H1 (cell line): ENCODE results near the gene CFAP54. TPM values are rescaled to one million over a fixed set of nuclear protein-coding genes. Genes with fewer than 3 reads are reported as not detected.

ENCODE experiments used
- CTCF ChIA-PET: fragments of 300-600 bp; sonication (Branson Sonifier 250); formaldehyde crosslinking; loops from one replicate; lab custom pipeline; 2021; ENCODE audit not compliant: partially characterized antibody; lab: Charles Lee
- POLR2A ChIA-PET: fragments of 300-600 bp; sonication (Branson Sonifier 250); formaldehyde crosslinking; loops from one replicate; lab custom pipeline; 2021; ENCODE audit warnings: inconsistent platforms; ENCODE audit not compliant: partially characterized antibody; lab: Charles Lee
- DNase-seq, 2 experiments: peaks; one replicate each; pipeline versions ENCODE4 v3.0.0 to v3.0.0-alpha.2; 2010 to 2022; ENCODE audit warnings: low spot score in 2 of 2, low read depth in 1 of 2, mixed read lengths in 1 of 2
- FAIRE-seq: peaks from 2 replicates; lab custom pipeline; 2011; peaks lifted over from hg19 to GRCh38; lab: Jason Lieb, UNC
- H2AFZ ChIP-seq: 2 replicates; pipeline ENCODE4 v1.8.1; 2012; ENCODE audit warnings: low read length, inconsistent platforms
- H2AK5ac ChIP-seq: 2 replicates; pipeline ENCODE4 v1.6.1; 2013; ENCODE audit warnings: low read depth, low read length
- H2BK120ac ChIP-seq: replicated peaks from 2 replicates; pipeline ENCODE3; 2013; ENCODE audit warnings: low read depth, low read length, inconsistent platforms
- H2BK12ac ChIP-seq: 2 replicates; pipeline ENCODE4 v1.6.1; 2013; ENCODE audit warnings: low read depth, low read length
- H2BK15ac ChIP-seq: 2 replicates; pipeline ENCODE4 v1.6.1; 2013; ENCODE audit warnings: low read length
- H2BK20ac ChIP-seq: 2 replicates; pipeline ENCODE4 v1.6.1; 2013; ENCODE audit warnings: low read length
- H2BK5ac ChIP-seq: 2 replicates; pipeline ENCODE4 v1.6.1; 2013; ENCODE audit warnings: low read depth, low read length
- H3K14ac ChIP-seq: 2 replicates; pipeline ENCODE4 v1.6.1; 2013; ENCODE audit warnings: inconsistent platforms; ENCODE audit not compliant: insufficient read length
- H3K18ac ChIP-seq: 2 replicates; pipeline ENCODE4 v1.6.1; 2013; ENCODE audit warnings: low read length; ENCODE audit errors: extremely low read depth
- H3K23ac ChIP-seq: 2 replicates; pipeline ENCODE4 v1.6.1; 2013; ENCODE audit warnings: inconsistent platforms; ENCODE audit not compliant: insufficient read length
- H3K23me2 ChIP-seq: 2 replicates; pipeline ENCODE4 v1.6.1; 2013; ENCODE audit warnings: low read depth, low read length
- H3K27ac ChIP-seq: 2 replicates; pipeline ENCODE4 v1.6.1; 2011; ENCODE audit warnings: low read depth, low read length, inconsistent platforms
- H3K27me3 ChIP-seq, 4 experiments: replicated peaks in 1 of 4; 1 replicate in 1 of 4; 2 replicates in 3 of 4; pipeline versions ENCODE4 v1.6.1 to v1.8.1; 2011 to 2013; ENCODE audit warnings: low read length in 3 of 4, mild to moderate bottlenecking in 3 of 4, inconsistent platforms in 2 of 4, mixed read lengths in 2 of 4, moderate library complexity in 1 of 4; ENCODE audit not compliant: control insufficient read depth in 3 of 4, insufficient read depth in 3 of 4; ENCODE audit errors: extremely low read depth in 1 of 4
- H3K36me3 ChIP-seq, 4 experiments: 2 replicates each; pipeline versions ENCODE4 v1.6.1 to v1.8.1; 2011 to 2013; ENCODE audit warnings: mild to moderate bottlenecking in 4 of 4, low read length in 3 of 4, moderate library complexity in 2 of 4, control low read depth in 1 of 4, inconsistent platforms in 1 of 4; ENCODE audit not compliant: insufficient read depth in 4 of 4, control insufficient read depth in 2 of 4
- H3K4ac ChIP-seq: replicated peaks from 2 replicates; pipeline ENCODE3; 2013; ENCODE audit warnings: low read length, low read depth, mixed read lengths, inconsistent platforms; ENCODE audit not compliant: insufficient read length
- H3K4me1 ChIP-seq, 4 experiments: replicated peaks in 1 of 4; 1 replicate in 1 of 4; 2 replicates in 3 of 4; pipeline versions ENCODE4 v1.6.1 to v1.8.1; 2011 to 2013; ENCODE audit warnings: low read length in 3 of 4, inconsistent platforms in 2 of 4, mixed read lengths in 1 of 4; ENCODE audit not compliant: insufficient read depth in 4 of 4, control insufficient read depth in 3 of 4
- H3K4me2 ChIP-seq, 2 experiments: 2 replicates each; pipeline versions ENCODE4 v1.6.1 to v1.8.1; 2011 to 2013; ENCODE audit warnings: low read depth in 2 of 2, low read length in 2 of 2, control low read depth in 1 of 2, inconsistent platforms in 1 of 2, mild to moderate bottlenecking in 1 of 2; ENCODE audit not compliant: insufficient read depth in 1 of 2
- H3K4me3 ChIP-seq, 4 experiments: fragments of 200-600, 300-600 bp in 1 of 4; sonication (generic), shearing (Covaris generic), sonication (Bioruptor Twin) in 1 of 4; 2 replicates each; pipeline versions ENCODE4 v1.5.1 to v1.8.1; 2011 to 2016; ENCODE audit warnings: low read length in 4 of 4, low read depth in 3 of 4, control low read depth in 2 of 4, inconsistent platforms in 2 of 4, mild to moderate bottlenecking in 2 of 4, mixed read lengths in 1 of 4, moderate library complexity in 1 of 4; ENCODE audit not compliant: insufficient read depth in 2 of 4; ENCODE audit errors: extremely low read depth in 1 of 4
- H3K56ac ChIP-seq: replicated peaks from 2 replicates; pipeline ENCODE3; 2013; ENCODE audit warnings: low read depth, mild to moderate bottlenecking, mixed read lengths, low read length, inconsistent platforms; ENCODE audit not compliant: insufficient read length
- H3K79me1 ChIP-seq: 2 replicates; pipeline ENCODE4 v1.6.1; 2013; ENCODE audit warnings: low read depth, low read length, control low read depth
- H3K79me2 ChIP-seq, 2 experiments: 2 replicates each; pipeline versions ENCODE4 v1.6.1 to v1.8.1; 2012 to 2013; ENCODE audit warnings: low read length in 2 of 2, mild to moderate bottlenecking in 2 of 2, inconsistent platforms in 1 of 2; ENCODE audit not compliant: insufficient read depth in 2 of 2, control insufficient read depth in 1 of 2
- H3K9ac ChIP-seq, 4 experiments: replicated peaks in 1 of 4; 1 replicate in 1 of 4; 2 replicates in 3 of 4; pipeline versions ENCODE4 v1.6.1 to v1.8.1; 2011 to 2013; ENCODE audit warnings: low read depth in 3 of 4, low read length in 3 of 4, control low read depth in 2 of 4, mild to moderate bottlenecking in 2 of 4, moderate library complexity in 2 of 4, inconsistent platforms in 1 of 4; ENCODE audit errors: extremely low read depth in 1 of 4
- H3K9me3 ChIP-seq, 2 experiments: 2 replicates each; pipeline versions ENCODE4 v1.6.1 to v1.8.1; 2012 to 2013; ENCODE audit warnings: mild to moderate bottlenecking in 2 of 2, moderate library complexity in 2 of 2, control low read depth in 1 of 2, inconsistent platforms in 1 of 2, low read depth in 1 of 2, low read length in 1 of 2, mixed read lengths in 1 of 2; ENCODE audit not compliant: insufficient read depth in 2 of 2
- H4K20me1 ChIP-seq, 2 experiments: replicated peaks in 1 of 2; 2 replicates each; pipeline versions ENCODE3 to v1.8.1; 2011 to 2013; ENCODE audit warnings: inconsistent platforms in 2 of 2, low read length in 2 of 2, mild to moderate bottlenecking in 1 of 2; ENCODE audit not compliant: insufficient read depth in 2 of 2, control insufficient read depth in 1 of 2
- H4K5ac ChIP-seq: 2 replicates; pipeline ENCODE4 v1.6.1; 2013; ENCODE audit warnings: low read length, low read depth, mixed read lengths, inconsistent platforms; ENCODE audit not compliant: insufficient read length
- H4K8ac ChIP-seq: 2 replicates; pipeline ENCODE4 v1.8.0; 2013; ENCODE audit warnings: mild to moderate bottlenecking, moderate library complexity, low read length, inconsistent platforms; ENCODE audit not compliant: insufficient read depth; ENCODE audit errors: extremely low read depth
- H4K91ac ChIP-seq: replicated peaks from 2 replicates; pipeline ENCODE3; 2013; ENCODE audit warnings: low read length, mixed read lengths, inconsistent platforms; ENCODE audit not compliant: insufficient read length
- EZH2 ChIP-seq: fragments of 200-600 bp; sonication (generic); IDR thresholded peaks from 2 replicates; pipeline ENCODE4 v1.7.1; 2012; ENCODE audit warnings: low read depth, mild to moderate bottlenecking, moderate library complexity, low read length, inconsistent platforms; ENCODE audit not compliant: severe bottlenecking
- TAF1 ChIP-seq: IDR thresholded peaks from 2 replicates; pipeline ENCODE4 v1.6.1; 2011; ENCODE audit warnings: mild to moderate bottlenecking, low read depth, low read length
- WGBS, 2 experiments: shearing (Covaris generic) in 1 of 2; methylation state at CpG; one replicate each; pipeline versions ENCODE4 v1.1.6 to v1.1.7; 2013 to 2015; ENCODE audit warnings: low lambda C conversion rate in 2 of 2, mixed read lengths in 2 of 2, inconsistent platforms in 1 of 2, low coverage in 1 of 2, missing lambda C conversion rate in 1 of 2; ENCODE audit not compliant: insufficient replicate concordance in 2 of 2, insufficient coverage in 1 of 2, insufficient read length in 1 of 2; ENCODE audit errors: extremely low coverage in 1 of 2, missing lambda C conversion rate in 1 of 2; 5-methylcytosine and 5-hydroxymethylcytosine counted together
- polyA plus RNA-seq, 7 experiments: library from polyadenylated mRNA; depleted of rRNA in 3 of 7; stranded (reverse) in 5 of 7; unstranded in 2 of 7; fragments of >200 nt in 5 of 7; fragments of 200-250 nt in 2 of 7; gene quantifications; 1 replicate in 5 of 7; 2 replicates in 1 of 7; 4 replicates in 1 of 7; pipeline versions ENCODE4 v1.2.1 to v1.2.3, GENCODE V29; 2011 to 2013; ENCODE audit warnings: missing spikeins in 2 of 7, mixed read lengths in 2 of 7
- total RNA-seq: library from RNA; stranded (reverse); fragmentation: NEBNext Ultra II Directional; extraction: Animal tissue kit (Norgen Biotek cat#: 25700); gene quantifications from 2 replicates; pipeline ENCODE4 v1.2.1, GENCODE V29; 2021

The CFAP54 gene
- total and polyA plus RNA-seq, 2 of the 8 experiments (the other 6 are each of a cell fraction or from before 2014, with no cell fraction given) = 0.17 to 0.33 TPM

DNA sequence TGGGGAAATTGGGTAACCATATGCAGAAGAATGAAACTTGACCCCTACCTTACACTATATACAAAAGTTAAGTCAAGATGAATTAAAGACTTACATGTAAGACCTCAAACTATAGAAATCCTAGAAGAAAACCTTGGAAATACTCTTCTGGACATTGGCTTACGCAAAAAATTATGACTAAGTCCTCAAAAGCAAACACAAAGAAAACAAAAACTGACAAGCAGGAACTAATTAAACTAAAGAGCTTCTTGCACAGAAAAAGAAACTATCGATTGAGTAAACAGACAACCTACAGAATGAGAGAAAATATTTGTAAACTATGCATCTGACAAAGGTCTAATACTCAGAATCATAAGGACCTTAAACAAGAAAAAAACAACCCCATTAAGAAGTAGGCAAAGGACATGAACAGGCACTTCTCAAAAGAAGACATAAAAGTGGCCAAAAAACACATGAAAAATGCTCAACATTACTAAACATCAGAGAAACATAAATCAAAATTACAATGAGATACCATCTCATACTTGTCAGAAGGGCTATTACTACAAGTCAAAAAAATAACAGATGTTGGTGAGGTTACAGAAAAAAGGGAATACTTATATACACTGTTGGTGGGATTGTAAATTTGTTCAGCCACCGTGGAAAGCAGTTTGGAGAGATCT lies 37.0 kb upstream of the CFAP54 start:
- WGBS, 2 experiments = 90% methylated on average over 3 of the region's 3 CpGs; no CpG with 5 or more reads in 1 of the 2 experiments
- no peaks in the 10 kb centered on the region for H3K36me3 ChIP-seq

More for the DNA sequence above, 37.0 kb upstream of the CFAP54 start:
- no peak for FAIRE-seq
- no peak overlapping the region for H4K91ac ChIP-seq
- no peak overlapping the region for H3K14ac ChIP-seq
- H2BK120ac ChIP-seq = no peak overlapping the region
- H3K56ac ChIP-seq = no peak overlapping the region
- H3K4me1 ChIP-seq = no peaks in the 10 kb centered on the region
- H3K4ac ChIP-seq = no peak overlapping the region
- TF ChIP-seq EZH2 (no peak), TAF1 (no peak)
- no peak overlapping the region for H2AFZ ChIP-seq
- H2BK5ac ChIP-seq = no peak overlapping the region
- H3K18ac ChIP-seq = no peak overlapping the region
- H3K79me2 ChIP-seq = no peaks in the 10 kb centered on the region
- no peaks in the 10 kb centered on the region for H3K9me3 ChIP-seq
- ChIA-PET POLR2A (no interaction called here), CTCF (no interaction called here)
- no peaks in the 10 kb centered on the region; the same call in 1 of the 2 replicates for H3K23me2 ChIP-seq
- H2AK5ac ChIP-seq = no peak overlapping the region
- H2BK12ac ChIP-seq = no peak overlapping the region
- no peaks in the 10 kb centered on the region for H4K20me1 ChIP-seq
- no peak overlapping the region for H4K5ac ChIP-seq
- H3K9ac ChIP-seq = no peak overlapping the region
- no peak overlapping the region for H2BK20ac ChIP-seq
- H3K4me3 ChIP-seq = no peak overlapping the region
- H3K27me3 ChIP-seq = no peaks in the 10 kb centered on the region
- no peak for DNase-seq
- no peak overlapping the region for H2BK15ac ChIP-seq
- no peak overlapping the region for H3K4me2 ChIP-seq
- H3K79me1 ChIP-seq = no peaks in the 10 kb centered on the region
- H3K27ac ChIP-seq = no peak overlapping the region
- H4K8ac ChIP-seq = no peak overlapping the region
- no peak overlapping the region for H3K23ac ChIP-seq
